HUES6 (cell line): ENCODE data around the gene NHERF2.

Experiments
- H3K27ac ChIP-seq: 2 replicates; pipeline ENCODE4 v1.7.0; 2013; ENCODE audit warnings: low read depth, mild to moderate bottlenecking, low read length, inconsistent platforms
- H3K27me3 ChIP-seq: 2 replicates; pipeline ENCODE4 v1.6.1; 2013; ENCODE audit warnings: low read length; ENCODE audit not compliant: control insufficient read depth, insufficient read depth
- H3K36me3 ChIP-seq: 2 replicates; pipeline ENCODE4 v1.6.1; 2013; ENCODE audit warnings: low read length; ENCODE audit not compliant: control insufficient read depth, insufficient read depth
- H3K4me1 ChIP-seq: 2 replicates; pipeline ENCODE4 v1.6.1; 2013; ENCODE audit warnings: low read length; ENCODE audit not compliant: control insufficient read depth, insufficient read depth
- H3K4me3 ChIP-seq: 2 replicates; pipeline ENCODE4 v1.5.1; 2013; ENCODE audit warnings: low read depth, low read length
- H3K9ac ChIP-seq: one replicate; pipeline ENCODE4 v1.6.1; 2013; ENCODE audit warnings: mild to moderate bottlenecking, low read length
- H3K9me3 ChIP-seq: 2 replicates; pipeline ENCODE4 v1.6.1; 2013; ENCODE audit warnings: low read depth, low read length; ENCODE audit not compliant: control insufficient read depth, insufficient read depth

NHERF2 gene

GRCh38 chr16:2058420-2058819 is 31.7 kb downstream of the NHERF2 start:
- Histone ChIP-seq H3K4me3 (no peak overlapping the region), H3K27me3 (no peaks in the 10 kb centered on the region), H3K9ac (no peak overlapping the region), H3K36me3 (peaks cover 71% of the 10 kb centered on the region), H3K27ac (no peak overlapping the region), H3K4me1 (no peaks in the 10 kb centered on the region), H3K9me3 (no peaks in the 10 kb centered on the region)

DNA sequence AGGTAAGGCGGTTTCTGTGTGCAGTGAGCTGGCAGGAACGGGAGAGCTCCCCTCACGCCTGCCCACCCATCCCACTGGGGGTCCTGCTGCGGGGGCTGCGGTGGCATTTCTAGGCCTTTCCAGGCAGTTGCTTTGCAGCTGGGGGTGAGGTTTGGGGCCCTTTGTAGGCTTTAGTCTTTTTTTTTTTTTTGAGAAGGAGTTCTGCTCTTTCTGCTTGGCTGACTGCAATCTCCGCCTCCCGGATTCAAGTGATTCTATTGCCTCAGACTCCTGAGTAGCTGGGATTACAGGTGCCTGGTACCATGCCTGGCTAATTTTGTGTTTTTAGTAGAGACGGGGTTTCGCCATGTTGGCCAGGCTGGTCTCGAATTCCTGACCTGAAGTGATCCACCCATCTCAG is 32.2 kb downstream of the NHERF2 start:
- H3K36me3 ChIP-seq: peaks cover 71% of the 10 kb centered on the region
- H3K4me1 ChIP-seq: no peaks in the 10 kb centered on the region
- no peaks in the 10 kb centered on the region for H3K9me3 ChIP-seq
- no peak overlapping the region for H3K4me3 ChIP-seq
- H3K9ac ChIP-seq: no peak overlapping the region
- no peaks in the 10 kb centered on the region for H3K27me3 ChIP-seq
- H3K27ac ChIP-seq: no peak overlapping the region

DNA sequence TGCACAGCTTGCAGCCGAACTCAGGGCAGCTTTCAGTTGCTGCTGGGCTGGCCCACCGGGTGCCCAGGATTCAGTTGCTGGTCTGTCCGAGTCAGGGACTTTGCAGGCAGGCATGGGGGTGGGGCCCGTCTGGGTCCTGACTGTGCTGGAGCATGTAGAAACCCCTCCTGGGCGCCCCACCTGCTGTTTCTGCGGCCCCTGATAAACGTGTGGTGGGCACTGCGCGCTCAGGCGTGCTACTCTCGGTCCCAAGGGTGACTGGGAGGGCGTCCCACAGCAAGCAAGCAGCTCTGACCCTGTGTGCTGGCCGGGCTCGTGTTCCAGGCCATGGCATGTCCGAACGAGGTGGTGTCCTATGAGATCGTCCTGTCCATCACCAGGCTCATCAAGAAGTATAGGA is 33.6 kb downstream of the NHERF2 start:
- Histone ChIP-seq H3K27me3 (no peaks in the 10 kb centered on the region), H3K27ac (no peak overlapping the region), H3K9ac (no peak overlapping the region), H3K4me1 (no peaks in the 10 kb centered on the region), H3K4me3 (no peak overlapping the region), H3K36me3 (peaks cover 64% of the 10 kb centered on the region), H3K9me3 (no peaks in the 10 kb centered on the region)

DNA sequence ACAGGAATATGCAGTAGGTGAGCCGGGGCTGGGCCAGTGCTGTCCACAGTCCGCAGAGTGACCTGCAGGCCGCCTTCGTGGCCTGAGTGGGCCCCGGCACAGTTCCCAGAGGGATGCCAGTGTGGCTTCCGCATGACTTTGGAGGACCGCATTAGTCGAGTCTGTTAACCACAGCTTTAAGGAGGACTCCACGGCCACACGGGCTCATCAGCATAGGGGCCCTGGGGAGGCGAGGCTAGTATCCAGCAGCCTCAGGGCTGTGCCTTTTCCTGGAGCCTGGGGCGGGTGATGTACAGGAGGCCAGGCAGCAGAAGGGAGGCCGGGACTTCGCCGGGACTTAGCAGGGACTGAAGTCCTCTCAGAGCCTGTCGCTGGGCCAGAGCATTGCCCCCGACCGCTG is 34.3 kb downstream of the NHERF2 start:
- Histone ChIP-seq H3K4me1 (no peaks in the 10 kb centered on the region), H3K4me3 (no peak overlapping the region), H3K9me3 (no peaks in the 10 kb centered on the region), H3K27me3 (no peaks in the 10 kb centered on the region), H3K36me3 (peaks cover 69% of the 10 kb centered on the region), H3K27ac (no peak overlapping the region), H3K9ac (no peak overlapping the region)

DNA sequence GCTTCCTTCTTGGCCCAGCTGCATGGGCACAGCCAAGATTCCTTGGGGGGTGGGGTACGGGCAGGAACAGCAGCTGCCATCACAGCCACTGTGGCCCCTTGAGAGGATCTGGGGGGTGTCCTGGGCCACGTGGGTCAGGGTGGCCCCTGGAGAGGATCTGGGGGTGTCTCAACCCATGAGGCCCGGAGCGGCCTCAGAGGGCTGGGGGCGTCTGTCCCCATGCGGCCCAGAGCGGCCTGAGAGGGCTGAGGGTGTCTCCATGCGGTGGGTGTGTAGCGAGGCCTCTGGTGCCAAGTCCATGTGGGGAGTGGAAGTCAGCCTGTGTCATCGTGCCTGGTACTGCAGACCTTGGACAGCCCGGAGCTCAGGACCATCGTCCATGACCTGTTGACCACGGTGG is 34.8 kb downstream of the NHERF2 start:
- Histone ChIP-seq H3K27ac (no peak overlapping the region), H3K9ac (no peak overlapping the region), H3K27me3 (no peaks in the 10 kb centered on the region), H3K4me3 (no peak overlapping the region), H3K9me3 (no peaks in the 10 kb centered on the region), H3K4me1 (no peaks in the 10 kb centered on the region), H3K36me3 (peaks cover 73% of the 10 kb centered on the region)

DNA sequence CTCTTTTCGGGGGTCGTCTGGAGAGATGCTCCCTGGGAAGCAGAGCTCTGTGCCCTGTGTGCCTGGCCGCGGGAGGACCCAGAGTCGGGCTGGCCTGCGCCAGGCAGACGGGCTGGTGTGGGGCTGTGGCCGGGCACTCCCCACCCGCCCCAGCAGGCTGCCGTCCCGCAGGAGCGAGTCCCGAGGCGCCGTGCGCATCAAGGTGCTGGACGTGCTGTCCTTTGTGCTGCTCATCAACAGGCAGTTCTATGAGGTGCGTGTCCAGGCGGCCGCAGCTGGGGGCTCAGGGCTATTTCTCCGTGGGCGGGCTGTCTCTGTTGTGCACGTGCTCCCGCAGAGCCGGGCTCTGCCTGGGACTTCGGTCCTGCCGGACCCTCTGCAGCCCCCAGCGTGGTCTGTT is 36.1 kb downstream of the NHERF2 start:
- Histone ChIP-seq H3K27me3 (no peaks in the 10 kb centered on the region), H3K9ac (no peak overlapping the region), H3K27ac (peak overlapping the region; percentile 15; the same call in 1 of the 2 replicates), H3K9me3 (no peaks in the 10 kb centered on the region), H3K4me3 (no peak overlapping the region), H3K36me3 (peaks cover 70% of the 10 kb centered on the region), H3K4me1 (no peaks in the 10 kb centered on the region)

GRCh38 chr16:2063861-2064260 is 37.2 kb downstream of the NHERF2 start:
- H3K27ac ChIP-seq: no peak overlapping the region
- no peaks in the 10 kb centered on the region for H3K27me3 ChIP-seq
- H3K9me3 ChIP-seq: no peaks in the 10 kb centered on the region
- no peaks in the 10 kb centered on the region for H3K4me1 ChIP-seq
- peaks cover 68% of the 10 kb centered on the region for H3K36me3 ChIP-seq
- no peak overlapping the region for H3K9ac ChIP-seq
- H3K4me3 ChIP-seq: no peak overlapping the region

DNA sequence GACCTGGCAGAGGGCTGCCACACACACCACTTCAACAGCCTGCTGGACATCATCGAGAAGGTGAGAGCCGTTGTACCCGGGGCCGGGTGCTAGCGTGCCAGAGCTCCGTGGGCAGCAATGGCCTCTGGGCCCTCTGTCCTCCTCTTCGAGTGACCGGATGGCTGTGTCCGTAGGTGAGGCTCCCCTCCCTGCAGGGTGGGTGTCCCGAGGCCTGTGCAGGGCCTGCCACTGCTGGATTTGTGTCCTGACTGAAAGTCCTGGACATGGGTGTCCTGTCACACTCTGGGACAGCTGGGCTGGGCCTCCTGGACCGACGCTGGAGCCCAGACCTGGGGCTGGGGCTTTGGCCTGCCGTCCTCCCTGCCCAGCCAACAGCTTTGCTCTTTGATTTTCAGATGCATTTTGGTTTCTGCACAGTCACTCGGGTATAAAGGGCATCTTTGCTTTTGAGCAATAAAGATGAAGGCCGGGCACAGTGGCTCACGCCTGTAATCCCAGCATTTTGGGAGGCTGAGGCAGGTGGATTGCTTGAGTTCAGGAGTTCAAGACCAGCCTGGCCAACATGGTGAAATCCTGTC is 37.8 kb downstream of the NHERF2 start:
- Histone ChIP-seq H3K36me3 (peaks cover 71% of the 10 kb centered on the region), H3K9ac (no peak overlapping the region)

GRCh38 chr16:2066139-2066538 is 39.4 kb downstream of the NHERF2 start:
- H3K9me3 ChIP-seq: no peaks in the 10 kb centered on the region
- peaks cover 66% of the 10 kb centered on the region for H3K36me3 ChIP-seq
- H3K4me3 ChIP-seq: no peak overlapping the region
- no peak overlapping the region for H3K27ac ChIP-seq
- H3K27me3 ChIP-seq: no peaks in the 10 kb centered on the region
- H3K4me1 ChIP-seq: no peaks in the 10 kb centered on the region
- H3K9ac ChIP-seq: no peak overlapping the region

More for the DNA sequence above, 37.8 kb downstream of the NHERF2 start:
- H3K4me3 ChIP-seq: no peak overlapping the region
- no peaks in the 10 kb centered on the region for H3K9me3 ChIP-seq
- no peak overlapping the region for H3K27ac ChIP-seq
- no peaks in the 10 kb centered on the region for H3K4me1 ChIP-seq
- H3K27me3 ChIP-seq: no peaks in the 10 kb centered on the region

DNA sequence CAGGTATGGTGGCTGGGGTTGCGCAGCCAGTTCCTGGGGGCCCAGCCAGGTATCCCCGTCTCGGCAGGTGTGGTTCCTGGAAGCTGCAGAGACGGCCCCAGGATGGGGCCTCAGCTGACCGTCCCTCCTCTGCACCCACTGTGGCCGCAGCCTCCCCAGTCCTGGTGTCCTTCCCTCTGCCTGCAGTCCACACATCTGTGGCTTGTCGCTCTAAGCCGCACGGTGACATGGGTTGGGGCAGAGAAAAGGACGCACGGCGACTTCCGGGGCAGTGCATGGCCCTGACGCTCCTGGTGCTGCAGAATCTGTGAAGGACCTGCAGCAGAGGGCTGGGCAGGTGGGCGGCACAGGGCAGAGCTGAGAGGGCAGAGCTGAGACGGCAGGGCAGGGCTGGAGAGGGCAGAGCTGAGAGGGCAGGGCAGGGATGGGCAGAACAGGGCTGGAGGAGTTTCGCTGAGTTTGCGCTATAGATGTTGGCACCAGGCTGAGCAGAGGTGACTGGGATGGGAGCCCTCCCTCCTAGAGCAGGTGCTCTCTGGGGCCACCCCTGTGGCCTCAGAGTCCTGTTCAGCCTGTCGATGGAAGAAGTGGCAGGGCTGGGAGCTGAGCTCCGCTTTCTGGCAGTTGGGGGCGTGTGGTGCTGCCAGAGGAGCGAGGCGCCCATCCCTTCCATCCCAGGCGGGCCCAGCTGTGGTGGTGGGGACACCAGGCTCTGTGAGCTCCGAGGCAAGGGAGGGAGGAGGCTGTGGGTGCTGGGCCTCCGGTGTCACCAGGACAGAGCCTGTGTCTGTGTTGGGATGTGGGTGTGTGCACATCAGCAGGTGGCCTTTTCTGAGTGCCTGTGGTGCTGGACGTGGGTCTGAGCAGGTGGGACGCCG is 44.1 kb downstream of the NHERF2 start:
- Histone ChIP-seq H3K27ac (no peak overlapping the region), H3K4me3 (no peak overlapping the region), H3K9me3 (no peaks in the 10 kb centered on the region), H3K27me3 (no peaks in the 10 kb centered on the region), H3K36me3 (peaks cover 70% of the 10 kb centered on the region), H3K4me1 (no peaks in the 10 kb centered on the region), H3K9ac (no peak overlapping the region)

GRCh38 chr16:2071454-2072202 is 44.9 kb downstream of the NHERF2 start:
- Histone ChIP-seq H3K27me3 (no peaks in the 10 kb centered on the region), H3K9me3 (no peaks in the 10 kb centered on the region), H3K4me3 (no peak overlapping the region), H3K36me3 (peaks cover 71% of the 10 kb centered on the region), H3K27ac (no peak overlapping the region), H3K9ac (no peak overlapping the region), H3K4me1 (no peaks in the 10 kb centered on the region)
